ENCODE results near the gene GRK5.
"Not testable (repeated sequence)": the region's sequence is repeated elsewhere in the genome, so short reads cannot be mapped to it uniquely, and the experiment has no call there.

Gene GRK5

GRCh38 chr10:119207366-119207666, at the start of gene GRK5:
TSS of gene GRK5 (plus strand) at chr10:119207571. CDS start at chr10:119207918, 347 bp downstream.
- DNase-seq = peak; percentile 97 to 99 (median 98)

DNA sequence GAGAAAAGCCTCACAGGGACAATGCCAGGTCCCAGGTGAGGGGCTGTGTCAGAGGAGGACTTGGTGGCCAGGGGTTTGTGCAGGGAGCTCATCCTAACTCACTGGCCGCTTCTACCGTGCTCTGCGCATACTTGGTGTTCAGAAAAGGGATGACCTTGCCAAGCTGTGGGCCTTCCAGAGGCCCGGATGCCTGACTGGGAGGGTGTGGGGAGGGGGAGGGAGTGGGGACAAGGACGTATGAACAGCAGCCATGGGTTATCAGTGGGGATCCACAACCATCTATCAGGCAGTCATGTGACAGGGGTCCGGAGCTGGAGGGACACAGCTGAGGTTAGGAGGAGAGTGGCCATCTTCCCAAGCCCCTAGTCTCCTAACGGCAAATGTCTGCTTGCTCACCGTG, 48.0 kb upstream of the GRK5 start:
- no peak for DNase-seq

DNA sequence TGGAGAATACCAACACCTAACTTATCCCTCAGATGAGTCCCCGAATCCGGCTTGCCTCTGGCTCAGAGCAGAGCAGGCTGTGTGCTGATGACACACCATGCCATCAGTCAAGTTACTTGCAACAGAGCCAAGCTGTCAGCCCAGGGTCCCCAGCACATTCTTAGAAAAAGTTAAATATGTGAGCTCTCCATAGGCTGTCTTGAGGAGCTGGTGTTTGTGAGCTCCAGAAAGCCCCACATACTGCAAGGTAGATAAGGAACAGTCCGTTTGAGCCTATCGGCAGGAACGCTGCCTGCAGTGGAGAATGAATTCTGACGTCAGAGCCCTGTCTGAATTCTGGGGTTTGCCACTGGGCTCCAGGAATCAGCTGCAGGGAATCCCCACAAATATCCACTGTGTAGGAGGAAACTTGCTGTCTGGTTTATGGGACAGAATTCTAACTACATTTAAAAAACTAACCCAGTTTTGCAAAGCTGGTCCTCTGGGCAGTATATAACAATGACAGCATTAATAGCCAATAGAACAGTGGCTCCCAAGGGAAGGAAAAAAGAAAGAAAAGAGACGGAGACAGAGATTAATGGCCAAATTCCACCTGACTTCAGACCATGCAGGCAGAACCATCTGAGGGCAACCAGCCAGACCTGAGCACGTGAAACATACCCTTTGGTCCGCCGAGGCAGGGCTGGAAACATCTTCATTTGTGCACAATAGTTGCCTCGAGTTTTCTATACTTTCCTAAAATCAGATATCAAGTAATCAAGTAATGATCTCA, 45.5 kb upstream of the GRK5 start:
- DNase-seq = peak; percentile 26 to 43 (median 38)

DNA sequence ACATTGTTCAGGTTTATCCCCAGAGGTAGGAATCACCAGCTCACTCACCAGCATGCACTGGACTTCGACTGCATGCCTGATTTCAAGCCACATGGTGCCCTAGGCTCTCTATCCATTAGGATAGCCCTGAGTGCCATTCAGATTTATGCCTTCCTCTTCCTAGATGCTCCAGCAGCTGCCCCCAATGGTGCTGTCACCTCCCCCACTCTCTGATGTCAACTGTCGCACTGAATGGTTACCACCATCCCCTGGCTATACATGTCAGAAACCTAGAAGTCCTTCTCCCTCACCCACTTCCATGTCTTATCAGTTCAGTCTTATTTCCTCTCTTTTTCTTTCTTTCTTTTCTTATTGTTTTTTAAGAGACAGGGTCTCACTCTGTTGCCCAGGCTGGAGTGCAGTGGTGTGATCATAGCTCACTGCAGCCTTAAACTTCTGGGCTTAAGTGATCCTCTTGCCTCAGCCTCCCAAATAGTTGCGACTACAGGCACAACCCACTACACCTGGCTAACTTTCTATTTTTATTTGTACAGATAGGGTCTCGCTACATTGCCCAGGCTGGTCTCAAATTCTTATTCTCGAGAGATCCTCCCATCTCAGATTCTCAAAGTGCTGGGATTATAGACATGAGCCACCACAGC, 44.8 kb upstream of the GRK5 start:
- no peak for DNase-seq

DNA sequence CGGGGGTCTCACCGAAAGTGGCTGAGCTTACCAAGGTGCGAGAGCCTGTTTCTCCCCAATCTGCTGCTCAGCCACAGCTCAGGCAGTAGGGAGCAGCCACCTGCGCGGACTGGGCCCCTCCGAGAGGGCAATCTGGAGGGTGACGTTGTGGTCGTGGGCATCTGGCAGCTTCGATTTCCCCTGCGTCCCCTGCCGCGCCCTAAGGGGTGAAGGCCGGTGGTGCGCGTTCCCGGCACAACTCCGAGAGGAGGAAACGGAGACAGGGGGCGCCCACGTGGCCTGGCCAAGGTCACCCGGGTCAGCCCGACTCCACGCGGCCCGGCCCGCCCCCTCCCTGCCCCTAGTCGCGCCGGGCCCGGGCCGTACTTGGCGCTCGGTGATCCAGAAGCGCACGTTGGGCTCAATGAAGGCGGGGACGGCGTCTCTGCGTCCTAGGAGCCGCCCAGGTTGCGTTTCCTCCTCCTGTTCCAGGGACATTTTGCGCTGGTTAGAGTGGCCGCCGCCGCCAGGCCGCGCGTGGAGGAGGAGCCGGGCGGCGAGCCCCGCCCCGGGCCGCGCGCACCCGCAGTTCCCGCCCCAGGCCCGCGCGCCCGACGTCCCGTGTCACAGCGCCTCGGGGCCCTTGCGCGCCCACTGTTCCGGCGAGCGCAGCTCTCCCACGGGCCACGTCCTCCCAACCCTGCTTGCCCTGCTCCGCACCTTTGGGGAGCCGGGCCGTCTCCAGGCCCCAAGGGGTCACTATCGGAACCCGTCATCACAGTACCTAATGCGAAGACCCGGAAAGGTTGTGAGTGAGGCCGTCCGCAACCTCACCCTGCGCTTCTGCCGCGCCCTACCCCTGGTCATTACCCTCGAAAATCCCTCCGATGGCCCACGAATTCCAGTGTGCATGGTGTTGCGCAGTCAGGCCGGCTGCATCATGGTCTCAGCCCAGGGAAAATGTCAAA, 41.9 kb upstream of the GRK5 start, which contains the start of gene SFXN4:
Gene SFXN4 (minus strand): TSS at position 544 of the 947 bp plus-strand sequence. CDS start 67 bp downstream, at position 477.
- DNase-seq = peak; percentile 81 to 95 (median 90)

GRCh38 chr10:119166118-119166500, 41.3 kb upstream of the GRK5 start:
- DNase-seq = no peak

- peak; percentile 53 for DNase-seq
Measured at GRCh38 chr10:119166564-119166963, 40.8 kb upstream of the GRK5 start.

DNA sequence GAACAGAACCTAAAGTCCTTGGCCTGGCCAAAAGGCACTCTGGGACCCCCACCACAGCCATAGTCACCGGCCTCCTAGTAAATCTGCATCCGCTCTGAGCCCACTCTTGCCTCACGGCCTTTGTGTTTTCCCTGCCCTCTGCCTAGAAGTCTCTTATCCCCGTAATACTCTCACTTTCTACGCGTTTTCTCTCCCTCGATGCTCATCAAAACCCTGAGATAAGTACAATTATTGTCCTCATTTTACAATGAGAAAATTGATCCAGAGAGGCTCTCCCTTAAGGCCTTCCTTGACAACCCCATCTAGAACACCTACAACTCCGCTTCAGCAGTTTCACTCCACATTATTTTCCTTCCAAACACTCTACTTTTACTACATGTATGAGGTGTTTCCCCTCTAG, 40.3 kb upstream of the GRK5 start:
- no peak for DNase-seq

- DNase-seq = no peak
Measured at GRCh38 chr10:119174109-119174508, 33.3 kb upstream of the GRK5 start.

GRCh38 chr10:119176166-119176565, 31.2 kb upstream of the GRK5 start:
- DNase-seq = no peak

DNA sequence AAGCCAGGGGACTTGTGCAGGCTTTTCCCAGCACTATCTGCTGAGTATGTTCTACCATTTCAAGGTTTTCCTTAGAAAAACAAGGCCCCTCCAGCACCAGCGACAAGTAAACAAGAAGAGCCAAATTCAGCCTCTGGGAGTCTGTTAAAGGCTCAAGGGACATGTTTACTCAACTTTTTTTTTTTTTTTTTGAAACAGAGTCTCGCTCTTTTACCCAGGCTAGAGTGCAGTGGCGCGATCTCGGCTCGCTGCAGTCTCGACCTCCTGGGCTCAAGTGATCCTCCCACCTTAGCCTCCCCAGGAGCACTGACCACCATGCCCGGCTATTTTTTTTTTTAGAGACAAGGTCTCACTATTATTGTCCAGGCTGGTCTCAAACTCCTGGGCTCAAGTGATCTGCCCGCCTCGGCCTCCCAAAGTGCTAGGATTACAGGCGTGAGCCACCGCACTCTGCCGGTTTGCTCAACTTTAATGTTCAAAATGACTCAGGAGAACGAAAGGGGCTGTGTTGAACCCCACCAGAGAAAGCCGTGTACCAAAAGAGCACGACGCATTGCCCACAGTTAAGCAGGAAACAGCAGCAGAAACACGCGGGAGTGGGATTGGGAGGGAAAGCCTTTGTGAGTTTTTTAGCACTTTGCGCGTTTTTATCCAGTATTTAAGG, 29.5 kb upstream of the GRK5 start:
- DNase-seq = peak in 2 of 3 donors; percentile 33 to 40

DNA sequence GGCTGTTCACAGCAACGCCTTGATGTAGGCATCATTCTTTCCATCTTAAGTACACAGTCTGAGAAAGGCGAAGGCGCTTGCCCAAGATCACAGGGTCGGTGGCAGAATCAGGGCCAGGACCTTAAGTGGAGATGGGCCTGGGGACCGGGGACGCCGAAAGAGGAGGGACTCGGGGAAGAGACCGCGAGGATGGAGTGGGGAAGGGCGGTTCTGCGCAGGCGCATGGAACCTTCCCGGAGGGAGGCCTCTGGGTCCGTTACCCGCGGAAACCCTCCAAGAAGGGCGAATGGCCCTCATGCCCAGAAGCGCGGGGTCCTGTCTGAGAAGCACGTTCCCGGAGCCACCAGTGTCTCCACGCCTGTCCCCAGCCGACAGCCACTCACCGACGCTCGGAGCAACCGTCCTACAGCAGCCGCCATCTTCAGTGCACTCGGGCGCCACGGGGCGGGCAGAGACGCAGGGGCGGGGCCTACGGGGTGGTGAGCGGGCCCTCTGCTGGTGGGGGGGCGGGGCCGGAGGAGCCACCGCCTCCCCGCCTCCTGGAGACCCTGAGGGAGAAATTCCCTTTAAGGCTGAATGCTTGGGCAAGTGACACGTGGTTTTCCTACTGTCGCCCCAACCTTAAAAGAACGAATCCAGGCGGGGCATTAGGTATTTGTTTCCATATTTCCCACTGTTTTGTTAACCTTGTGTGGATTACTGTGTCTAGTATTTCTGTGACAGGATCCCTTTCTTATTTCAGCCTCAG, 28.8 kb upstream of the GRK5 start, which contains the start of gene PRDX3:
Gene PRDX3 (minus strand): TSS at position 441 of the 748 bp plus-strand sequence. CDS start 22 bp downstream, at position 419.
- DNase-seq = peak; percentile 92 to 98 (median 95)

- DNase-seq = not testable (repeated sequence)
Measured at GRCh38 chr10:119180850-119181400, 26.4 kb upstream of the GRK5 start.

GRCh38 chr10:119183664-119184412, 23.5 kb upstream of the GRK5 start:
- DNase-seq = peak in 1 of 3 donors; percentile 20

- DNase-seq = no peak
Measured at GRCh38 chr10:119189811-119190282, 17.5 kb upstream of the GRK5 start.

- DNase-seq = no peak
Measured at GRCh38 chr10:119190353-119190752, 17.0 kb upstream of the GRK5 start.

- peak in 2 of 3 donors; percentile 44 to 46 for DNase-seq
Measured at GRCh38 chr10:119190954-119191785, 16.2 kb upstream of the GRK5 start.

- no peak for DNase-seq
Measured at GRCh38 chr10:119191881-119192280, 15.5 kb upstream of the GRK5 start.

- DNase-seq = peak; percentile 31 to 59 (median 57)
Measured at GRCh38 chr10:119197921-119198320, 9.4 kb upstream of the GRK5 start.
